Jurkat, Clone E6-1 (cell line): ENCODE measurements around the gene DST.
"Not testable (repeated sequence)": the region's sequence is repeated elsewhere in the genome, so short reads cannot be mapped to it uniquely, and the experiment has no call there.

Experiments
- DNase-seq: peaks from one replicate; pipeline ENCODE4 v3.0.0-alpha.2; 2011; ENCODE audit warnings: low read depth, low spot score
- H3K4me3 ChIP-seq: 2 replicates; pipeline ENCODE4 v1.5.1; 2011; ENCODE audit warnings: mild to moderate bottlenecking, low read length, control low read depth, moderate library complexity

Gene DST

GRCh38 chr6:56507517-56507916, 135.2 kb downstream of the DST start:
- no peak for DNase-seq
- no peak overlapping the region for H3K4me3 ChIP-seq

- no peak overlapping the region for H3K4me3 ChIP-seq
- no peak for DNase-seq
Measured at GRCh38 chr6:56505512-56506260, 137.0 kb downstream of the DST start.

- no peak for DNase-seq
- H3K4me3 ChIP-seq, result no peak overlapping the region
Measured at GRCh38 chr6:56501993-56502392, 140.7 kb downstream of the DST start.

- DNase-seq, result no peak
- no peak overlapping the region for H3K4me3 ChIP-seq
Measured at GRCh38 chr6:56499095-56499494, 143.6 kb downstream of the DST start.

GRCh38 chr6:56497691-56498090, 145.0 kb downstream of the DST start:
- DNase-seq, result no peak
- no peak overlapping the region for H3K4me3 ChIP-seq

- no peak for DNase-seq
- no peak overlapping the region for H3K4me3 ChIP-seq
Measured at GRCh38 chr6:56497240-56497639, 145.4 kb downstream of the DST start.

GRCh38 chr6:56496650-56497049, 146.0 kb downstream of the DST start:
- H3K4me3 ChIP-seq, DNase-seq: not testable (repeated sequence)

- DNase-seq, result no peak
- H3K4me3 ChIP-seq, result no peak overlapping the region
Measured at GRCh38 chr6:56495654-56496053, 147.0 kb downstream of the DST start.

- no peak overlapping the region for H3K4me3 ChIP-seq
- DNase-seq, result no peak
Measured at GRCh38 chr6:56491606-56492328, 150.9 kb downstream of the DST start.

GRCh38 chr6:56490993-56491392, 151.7 kb downstream of the DST start:
- no peak overlapping the region for H3K4me3 ChIP-seq
- DNase-seq, result no peak

- no peak overlapping the region for H3K4me3 ChIP-seq
- no peak for DNase-seq
Measured at GRCh38 chr6:56489559-56489958, 153.1 kb downstream of the DST start.

- no peak for DNase-seq
- no peak overlapping the region for H3K4me3 ChIP-seq
Measured at GRCh38 chr6:56488281-56488680, 154.4 kb downstream of the DST start.

GRCh38 chr6:56486681-56487080, 156.0 kb downstream of the DST start:
- no peak overlapping the region for H3K4me3 ChIP-seq

GRCh38 chr6:56484669-56485068, 158.0 kb downstream of the DST start:
- no peak for DNase-seq
- no peak overlapping the region for H3K4me3 ChIP-seq

More at GRCh38 chr6:56486681-56487080, 156.0 kb downstream of the DST start:
- no peak for DNase-seq

GRCh38 chr6:56483929-56484328, 158.8 kb downstream of the DST start:
- no peak overlapping the region for H3K4me3 ChIP-seq
- DNase-seq, result no peak

- H3K4me3 ChIP-seq, result no peak overlapping the region
- DNase-seq, result no peak
Measured at GRCh38 chr6:56482525-56482924, 160.2 kb downstream of the DST start.

GRCh38 chr6:56481957-56482356, 160.7 kb downstream of the DST start:
- H3K4me3 ChIP-seq, result no peak overlapping the region
- DNase-seq, result no peak

- H3K4me3 ChIP-seq, result no peak overlapping the region
- no peak for DNase-seq
Measured at GRCh38 chr6:56480654-56481337, 161.9 kb downstream of the DST start.

GRCh38 chr6:56480246-56480645, 162.4 kb downstream of the DST start:
- H3K4me3 ChIP-seq, result no peak overlapping the region
- no peak for DNase-seq

- no peak overlapping the region for H3K4me3 ChIP-seq
- DNase-seq, result no peak
Measured at GRCh38 chr6:56479381-56479780, 163.3 kb downstream of the DST start.
